ENCODE measurements around the gene TPP2.

TPP2 gene

GRCh38 chr13:102596147-102597028 lies at the start of gene TPP2:
Gene TPP2, plus strand, starts transcription at chr13:102596986. Its CDS starts 53 bp downstream, at chr13:102597039.
- Mint-ChIP-seq H3K4me3 (peak within 1 kb of the TSS; percentile 97), H3K9me3 (no peaks in the 10 kb centered on the region), H3K4me1 (peaks cover 66% of the 10 kb centered on the region), H3K36me3 (peaks cover 25% of the 10 kb centered on the region), H3K27ac (peak within 1 kb of the TSS; percentile 100), H3K27me3 (no peaks in the 10 kb centered on the region)
- peak; percentile 99 for DNase-seq
- CTCF ChIA-PET, result interaction anchor here (0.7 to 2.8 kb wide), 4 partner anchors 17 to 250 kb away, joined by 3 to 12 read pairs (median 4); partner anchors contain the start of genes ERCC5 and TEX30

DNA sequence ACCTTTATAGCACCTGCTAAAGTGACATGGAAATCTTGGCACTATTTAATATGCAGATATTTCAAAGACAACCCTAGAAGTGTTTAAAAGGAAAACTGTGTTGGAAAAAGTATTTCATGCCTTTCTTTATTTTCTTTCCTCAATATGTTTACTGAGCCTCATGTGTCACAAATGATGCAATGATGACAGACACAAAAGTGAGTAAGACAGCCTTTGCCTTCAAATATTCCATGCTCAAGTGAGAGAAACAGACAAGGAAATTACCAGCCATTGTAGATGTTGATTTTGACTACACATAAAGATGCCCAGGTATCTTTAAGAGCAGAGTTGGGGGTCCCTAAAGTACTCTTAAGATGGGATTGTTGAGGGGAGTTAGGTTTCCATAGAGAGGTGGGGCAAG lies 48.0 kb upstream of the TPP2 start:
- no peaks in the 10 kb centered on the region for H3K36me3 Mint-ChIP-seq
- H3K4me1 Mint-ChIP-seq, result peaks cover 3% of the 10 kb centered on the region
- peaks cover 3% of the 10 kb centered on the region for H3K27me3 Mint-ChIP-seq
- CTCF ChIA-PET, result no interaction called here
- DNase-seq, result no peak
- no peak overlapping the region for H3K4me3 Mint-ChIP-seq
- no peak overlapping the region for H3K27ac Mint-ChIP-seq
- no peaks in the 10 kb centered on the region for H3K9me3 Mint-ChIP-seq

DNA sequence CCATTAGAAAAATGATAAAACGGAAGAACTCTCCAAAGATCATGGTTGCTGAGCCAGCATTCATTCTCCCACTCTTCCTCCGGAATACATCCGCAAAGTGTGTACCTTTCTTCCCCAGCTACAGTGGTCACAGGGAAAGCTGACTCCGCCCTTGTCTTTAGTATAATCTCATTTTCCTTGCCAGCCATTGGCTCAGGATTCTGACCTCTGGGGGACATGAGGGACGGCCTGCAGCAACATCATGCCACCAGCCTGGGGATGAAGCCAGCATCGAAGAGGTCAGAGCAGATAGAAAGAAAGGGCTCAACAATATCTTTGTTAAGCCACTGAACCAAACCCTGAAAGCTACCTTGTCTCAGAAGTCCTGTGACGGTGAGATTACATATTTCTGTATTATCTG lies 46.3 kb upstream of the TPP2 start:
- H3K9me3 Mint-ChIP-seq, result no peaks in the 10 kb centered on the region
- no peaks in the 10 kb centered on the region for H3K4me1 Mint-ChIP-seq
- DNase-seq, result no peak
- CTCF ChIA-PET, result no interaction called here
- no peak overlapping the region for H3K4me3 Mint-ChIP-seq
- H3K27me3 Mint-ChIP-seq, result peaks cover 4% of the 10 kb centered on the region
- H3K27ac Mint-ChIP-seq, result no peak overlapping the region
- H3K36me3 Mint-ChIP-seq, result no peaks in the 10 kb centered on the region

DNA sequence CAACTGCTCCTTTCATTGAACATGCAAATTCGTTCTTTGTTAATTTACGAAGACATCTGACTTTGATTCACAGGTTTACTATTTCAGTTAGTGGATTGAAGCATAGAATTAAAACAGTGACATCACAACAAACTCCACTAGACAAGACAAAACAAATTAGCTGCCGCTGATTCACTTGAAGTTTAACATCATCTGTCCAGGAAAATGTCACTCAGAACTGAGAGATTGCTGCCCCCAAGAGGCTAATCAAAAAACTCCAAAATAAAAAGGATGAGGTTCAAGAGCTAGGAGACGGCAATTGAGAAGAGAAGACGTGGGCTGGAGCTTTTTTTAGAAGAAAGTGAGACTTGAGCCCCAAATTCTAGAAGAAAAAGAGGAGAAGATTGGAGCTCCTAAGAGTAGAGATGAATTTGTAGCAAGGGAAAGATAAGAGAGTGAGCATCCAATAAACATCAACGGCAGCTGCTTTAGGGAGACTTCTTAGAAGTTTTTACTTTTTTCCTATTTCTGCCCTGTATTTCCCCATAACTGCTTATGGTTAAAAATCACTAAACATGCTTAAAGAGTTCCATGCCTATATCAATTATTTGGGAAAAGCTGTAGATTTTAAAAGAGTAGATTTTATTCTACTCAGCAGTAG lies 40.8 kb upstream of the TPP2 start:
- DNase-seq, result no peak
- Mint-ChIP-seq H3K27me3 (peaks cover 8% of the 10 kb centered on the region), H3K4me3 (no peak overlapping the region), H3K9me3 (no peaks in the 10 kb centered on the region), H3K4me1 (no peaks in the 10 kb centered on the region), H3K36me3 (no peaks in the 10 kb centered on the region), H3K27ac (no peak overlapping the region)
- CTCF ChIA-PET, result interaction anchor here (0.8 to 3.8 kb wide), 14 partner anchors 9 to 1551 kb away, joined by 3 to 15 read pairs (median 4); partner anchors contain the start of gene ERCC5

DNA sequence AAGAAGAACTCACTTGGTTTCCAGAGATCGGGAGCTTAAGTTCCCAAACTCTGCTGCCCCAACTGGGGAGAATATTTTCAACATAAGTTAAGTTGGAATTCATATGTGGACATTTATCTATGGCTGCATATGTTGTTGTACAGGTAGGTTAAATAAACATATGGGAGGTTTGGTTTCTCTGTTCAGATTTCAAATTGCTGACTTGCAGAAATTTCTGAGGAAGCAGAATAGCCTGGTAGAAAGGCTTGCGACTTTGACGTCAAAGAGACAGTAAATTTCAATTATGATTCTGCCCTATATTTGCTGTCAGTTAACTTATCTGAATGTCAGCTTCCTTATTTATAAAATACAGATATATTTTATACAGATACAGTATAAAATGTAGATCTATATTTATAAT lies 40.0 kb upstream of the TPP2 start:
- CTCF ChIA-PET, result interaction anchor here (0.9 to 3.8 kb wide), 7 partner anchors 12 to 1412 kb away, joined by 3 to 15 read pairs (median 4); partner anchors contain the start of gene ERCC5
- no peak for DNase-seq
- Mint-ChIP-seq H3K4me1 (no peaks in the 10 kb centered on the region), H3K27ac (no peak overlapping the region), H3K9me3 (no peaks in the 10 kb centered on the region), H3K27me3 (peaks cover 8% of the 10 kb centered on the region), H3K36me3 (no peaks in the 10 kb centered on the region), H3K4me3 (no peak overlapping the region)

DNA sequence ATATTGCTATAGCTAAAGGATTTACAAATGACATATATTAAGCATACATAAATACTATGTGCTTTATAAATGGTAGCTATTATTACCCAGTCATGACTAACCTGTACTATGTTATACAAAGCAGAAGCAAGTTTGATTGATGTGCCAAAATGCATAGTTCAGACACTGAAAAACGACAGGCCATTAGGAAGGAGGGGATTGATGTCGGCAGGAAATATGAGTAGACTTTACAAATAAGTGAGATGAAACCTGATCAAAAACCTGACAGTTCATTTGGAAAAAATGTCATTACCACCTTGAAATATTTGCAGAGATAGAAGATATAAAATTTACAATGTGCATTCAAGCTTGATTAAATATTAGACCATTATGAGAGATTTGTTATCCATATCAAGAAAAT lies 38.8 kb upstream of the TPP2 start:
- CTCF ChIA-PET, result interaction anchor here (3.8 kb wide), 1 partner anchor 1413 kb away, joined by 15 read pairs; no protein-coding TSS in a partner anchor
- Mint-ChIP-seq H3K4me3 (no peak overlapping the region), H3K27ac (no peak overlapping the region), H3K36me3 (no peaks in the 10 kb centered on the region), H3K27me3 (peaks cover 8% of the 10 kb centered on the region), H3K9me3 (no peaks in the 10 kb centered on the region), H3K4me1 (no peaks in the 10 kb centered on the region)
- no peak for DNase-seq

DNA sequence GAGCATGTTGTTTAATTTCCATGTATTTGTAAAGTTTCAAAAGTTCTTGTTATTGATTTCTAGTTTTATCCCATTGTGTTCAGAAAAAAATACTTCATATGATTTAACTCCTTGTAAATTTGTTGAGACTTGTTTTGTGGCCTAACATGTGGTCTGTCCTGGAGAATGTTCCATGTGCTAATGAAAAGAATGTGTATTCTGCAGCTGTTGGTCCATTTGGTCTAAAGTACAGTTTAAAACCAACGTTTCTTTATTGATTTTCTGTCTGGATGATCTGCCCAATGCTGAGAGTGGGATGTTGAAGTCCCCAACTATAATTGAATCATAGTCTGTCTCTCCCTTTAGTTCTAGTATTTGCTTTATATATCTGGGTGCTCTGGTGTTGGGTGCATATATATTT lies 34.9 kb upstream of the TPP2 start:
- no peaks in the 10 kb centered on the region for H3K36me3 Mint-ChIP-seq
- H3K4me3 Mint-ChIP-seq, result no peak overlapping the region
- no peak overlapping the region for H3K27ac Mint-ChIP-seq

GRCh38 chr13:102563267-102563666 lies 33.5 kb upstream of the TPP2 start:
- CTCF ChIA-PET, result no interaction called here
- Mint-ChIP-seq H3K9me3 (no peaks in the 10 kb centered on the region), H3K27me3 (peaks cover 16% of the 10 kb centered on the region), H3K27ac (no peak overlapping the region), H3K36me3 (no peaks in the 10 kb centered on the region), H3K4me1 (no peaks in the 10 kb centered on the region), H3K4me3 (no peak overlapping the region)
- no peak for DNase-seq

More for the DNA sequence above, 34.9 kb upstream of the TPP2 start:
- H3K27me3 Mint-ChIP-seq, result peaks cover 11% of the 10 kb centered on the region
- CTCF ChIA-PET, result no interaction called here
- DNase-seq, result no peak
- H3K4me1 Mint-ChIP-seq, result no peaks in the 10 kb centered on the region
- no peaks in the 10 kb centered on the region for H3K9me3 Mint-ChIP-seq

DNA sequence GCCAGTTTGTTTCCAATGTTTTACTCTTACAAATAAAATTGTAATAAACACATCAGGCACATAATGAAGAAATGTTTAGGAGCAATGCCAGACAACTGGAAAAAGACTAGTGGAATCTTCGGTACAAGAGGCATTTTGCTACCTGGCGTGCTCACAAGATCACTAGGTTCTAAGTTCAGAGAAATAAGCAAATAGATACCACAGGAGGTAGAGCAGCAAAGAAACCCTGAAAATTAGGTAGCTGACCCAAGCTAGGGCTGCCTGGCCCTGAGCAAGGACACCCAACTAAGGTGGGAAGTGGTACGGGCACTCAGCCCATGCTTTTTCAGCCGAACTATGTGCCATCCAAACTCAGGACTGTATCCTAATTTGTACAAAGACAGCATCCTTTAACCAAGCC lies 32.2 kb upstream of the TPP2 start:
- Mint-ChIP-seq H3K4me3 (no peak overlapping the region), H3K27ac (no peak overlapping the region), H3K36me3 (no peaks in the 10 kb centered on the region), H3K9me3 (no peaks in the 10 kb centered on the region), H3K27me3 (peaks cover 16% of the 10 kb centered on the region), H3K4me1 (no peaks in the 10 kb centered on the region)
- no peak for DNase-seq
- CTCF ChIA-PET, result interaction anchor here (1.6 kb wide), 1 partner anchor 9 kb away, joined by 9 read pairs; no protein-coding TSS in a partner anchor

DNA sequence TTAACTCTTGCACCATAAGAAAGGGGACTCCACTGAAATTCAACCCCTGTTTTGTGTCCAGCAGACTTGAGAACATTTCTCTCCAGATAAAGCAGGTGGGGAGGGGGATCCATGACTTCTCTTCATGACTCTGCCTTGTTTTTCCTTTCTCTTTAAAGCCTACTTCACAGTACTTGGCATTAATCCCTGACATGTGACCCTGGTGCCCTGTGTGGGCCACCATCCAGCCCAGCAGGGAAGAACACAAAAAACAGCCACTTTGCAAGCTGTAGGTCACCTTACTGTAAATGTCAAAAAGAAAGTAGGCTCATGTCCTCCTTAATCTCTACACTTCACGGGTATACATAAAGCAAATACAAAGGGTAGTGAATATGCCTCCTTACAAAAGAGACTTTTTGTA lies 30.3 kb upstream of the TPP2 start:
- H3K27ac Mint-ChIP-seq, result no peak overlapping the region
- H3K9me3 Mint-ChIP-seq, result no peaks in the 10 kb centered on the region
- no peak for DNase-seq
- no peak overlapping the region for H3K4me3 Mint-ChIP-seq
- CTCF ChIA-PET, result no interaction called here
- H3K36me3 Mint-ChIP-seq, result no peaks in the 10 kb centered on the region
- no peaks in the 10 kb centered on the region for H3K4me1 Mint-ChIP-seq
- H3K27me3 Mint-ChIP-seq, result peaks cover 21% of the 10 kb centered on the region

GRCh38 chr13:102567857-102568256 lies 28.9 kb upstream of the TPP2 start:
- Mint-ChIP-seq H3K27ac (no peak overlapping the region), H3K4me3 (no peak overlapping the region), H3K36me3 (no peaks in the 10 kb centered on the region), H3K9me3 (no peaks in the 10 kb centered on the region), H3K4me1 (no peaks in the 10 kb centered on the region), H3K27me3 (peaks cover 21% of the 10 kb centered on the region)
- CTCF ChIA-PET, result interaction anchor here (0.6 to 1.1 kb wide), 3 partner anchors 14 to 281 kb away, joined by 3 to 4 read pairs (median 3); no protein-coding TSS in a partner anchor
- no peak for DNase-seq

DNA sequence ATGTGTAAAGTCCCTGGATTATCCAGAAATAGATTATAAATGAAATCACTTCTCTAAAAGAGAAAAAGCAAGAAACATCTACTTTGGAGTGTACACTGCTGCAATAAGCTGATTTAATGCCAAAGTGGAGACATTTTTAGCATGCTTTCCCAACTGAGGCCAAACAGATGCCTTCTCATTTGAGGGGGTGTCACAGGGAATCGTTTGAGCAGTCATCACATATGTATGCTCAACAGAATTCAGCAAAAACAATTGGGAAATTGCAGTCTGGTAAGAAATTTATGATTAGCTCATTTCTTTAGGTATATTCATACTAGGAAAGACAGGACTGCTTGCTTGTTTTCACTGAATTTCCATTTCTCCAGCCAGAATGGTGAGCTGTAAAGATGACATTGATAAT lies 27.3 kb upstream of the TPP2 start:
- H3K9me3 Mint-ChIP-seq, result no peaks in the 10 kb centered on the region
- H3K36me3 Mint-ChIP-seq, result no peaks in the 10 kb centered on the region
- peaks cover 21% of the 10 kb centered on the region for H3K27me3 Mint-ChIP-seq
- no peak for DNase-seq
- H3K4me1 Mint-ChIP-seq, result no peaks in the 10 kb centered on the region
- CTCF ChIA-PET, result interaction anchor here (1.6 kb wide), 1 partner anchor 10 kb away, joined by 7 read pairs; no protein-coding TSS in a partner anchor
- H3K4me3 Mint-ChIP-seq, result no peak overlapping the region
- no peak overlapping the region for H3K27ac Mint-ChIP-seq

DNA sequence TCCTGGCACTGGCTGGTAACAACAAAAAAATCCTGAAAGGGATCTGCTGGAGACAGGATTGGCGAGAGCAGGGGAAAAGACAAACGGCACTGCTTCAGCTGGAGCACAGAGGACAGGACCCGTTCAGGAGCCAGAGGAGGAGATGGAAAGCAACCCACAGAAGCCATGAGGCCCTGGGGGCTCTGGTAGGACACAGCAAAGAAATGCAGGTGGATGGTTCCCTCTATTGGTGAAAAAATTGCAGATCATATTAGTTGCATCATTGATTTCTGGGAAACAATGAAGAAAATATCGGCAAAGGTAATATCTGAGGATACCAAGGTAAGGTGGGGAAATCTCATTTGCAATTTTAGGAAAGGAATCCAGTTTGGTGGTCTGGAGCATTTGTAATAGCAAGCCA lies 25.7 kb upstream of the TPP2 start:
- peaks cover 17% of the 10 kb centered on the region for H3K27me3 Mint-ChIP-seq
- no peak for DNase-seq
- no peaks in the 10 kb centered on the region for H3K36me3 Mint-ChIP-seq
- no peak overlapping the region for H3K27ac Mint-ChIP-seq
- no peak overlapping the region for H3K4me3 Mint-ChIP-seq
- H3K4me1 Mint-ChIP-seq, result no peaks in the 10 kb centered on the region
- CTCF ChIA-PET, result interaction anchor here (1.6 kb wide), 1 partner anchor 9 kb away, joined by 7 read pairs; no protein-coding TSS in a partner anchor
- no peaks in the 10 kb centered on the region for H3K9me3 Mint-ChIP-seq

DNA sequence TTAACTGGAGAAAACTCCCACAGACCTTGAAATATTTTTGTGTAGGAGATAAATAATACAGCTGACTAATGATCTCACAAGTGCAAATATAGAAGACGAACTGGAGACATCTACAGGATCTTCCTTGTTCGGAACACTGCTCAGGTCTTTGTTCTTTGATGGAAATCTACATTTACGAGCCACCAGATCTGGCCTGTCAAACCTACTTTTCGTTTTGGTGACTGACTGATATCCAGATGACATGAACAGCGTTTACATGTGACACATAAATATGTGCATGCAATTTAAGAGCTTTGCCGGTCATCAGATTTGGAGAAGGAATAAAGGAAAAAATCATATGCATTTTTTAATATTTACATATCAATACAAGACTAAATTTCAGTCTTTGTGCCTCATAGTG lies 24.5 kb upstream of the TPP2 start:
- Mint-ChIP-seq H3K36me3 (no peaks in the 10 kb centered on the region), H3K27ac (no peak overlapping the region), H3K27me3 (peaks cover 11% of the 10 kb centered on the region), H3K9me3 (no peaks in the 10 kb centered on the region), H3K4me3 (no peak overlapping the region), H3K4me1 (no peaks in the 10 kb centered on the region)
- DNase-seq, result no peak
- CTCF ChIA-PET, result interaction anchor here (1.2 kb wide), 1 partner anchor 17 kb away, joined by 7 read pairs; no protein-coding TSS in a partner anchor

Measured in activated naive CD4-positive, alpha-beta T cell treated with anti-CD3 and anti-CD28 coated beads, Interleukin-2, amount 10 ng/mL, durations not matched to agents 7 days and 5 days (primary cell).